ENCODE data around the gene PRELID1. TPM values are rescaled to one million over a fixed set of nuclear protein-coding genes. Genes with fewer than 3 reads are reported as not detected.

The PRELID1 gene
- total and polyA plus RNA-seq, 2 donors (not counting 3 experiments of a cell fraction or from before 2014, with no cell fraction given), result 201 to 293 TPM

DNA sequence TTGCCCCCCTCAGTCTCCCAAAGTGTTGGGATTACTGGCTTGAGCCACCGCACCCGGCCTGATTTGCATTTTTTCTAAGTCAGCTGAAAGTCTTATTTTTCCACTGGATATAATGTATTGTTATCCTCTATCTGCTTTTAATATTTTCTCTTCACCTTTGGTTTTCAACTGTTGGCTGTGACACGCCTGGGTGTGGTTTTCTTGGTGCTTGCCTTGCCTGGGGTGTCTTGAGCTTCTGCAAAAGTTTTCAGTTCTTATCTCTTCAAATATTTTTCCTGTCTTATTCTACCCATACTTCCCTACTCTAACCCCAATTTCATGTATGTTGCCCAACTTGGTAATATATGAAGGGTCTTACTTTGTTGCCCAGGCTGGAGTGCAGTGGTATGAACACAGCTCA lies 12.4 kb downstream of the PRELID1 start:
- no peak for DNase-seq (ENCODE audit: low read depth, low spot score)
- H3K9me3 ChIP-seq (replicated peaks; ENCODE audit: control insufficient read depth, insufficient read depth, low read length), result no peaks in the 10 kb centered on the region
- H3K9me1 ChIP-seq (replicated peaks; ENCODE audit: control insufficient read depth, extremely low read depth, insufficient read depth, low read length), result no peaks in the 10 kb centered on the region
- no peaks in the 10 kb centered on the region for H4K20me1 ChIP-seq (replicated peaks; ENCODE audit: control insufficient read depth, extremely low read depth, insufficient read depth, low read length)
- peaks cover 4% of the 10 kb centered on the region for H3K79me2 ChIP-seq (ENCODE audit: control insufficient read depth, insufficient read depth, low read length)
- ChIA-PET POLR2A (no interaction called here), CTCF (interaction anchor here (1.0 to 2.7 kb wide), 7 partner anchors 12 to 202 kb away, joined by 3 to 12 read pairs (median 4); no protein-coding TSS in a partner anchor)
- H3K27me3 ChIP-seq (ENCODE audit: control insufficient read depth in 2 of 2, insufficient read depth in 2 of 2, low read length in 2 of 2), result no peaks in the 10 kb centered on the region
- dilution Hi-C loops (cut with MboI; ENCODE audit: extremely low pct_ligation_motif_present, low sequenced_read_pairs) (no loop called here), intact Hi-C loops (cut with micrococcal nuclease) (no loop called here)
- peaks cover 11% of the 10 kb centered on the region for H3K4me1 ChIP-seq (ENCODE audit: control insufficient read depth, extremely low read depth, insufficient read depth, low read length)
- no peak overlapping the region for H2AFZ ChIP-seq (ENCODE audit: low read depth, low read length)
- TF ChIP-seq MAX (IDR thresholded peaks at IDR 0.05; ENCODE audit: insufficient read depth, insufficient read length), result no peak
- no peak for TF ChIP-seq GATA2 (IDR thresholded peaks at IDR 0.05; ENCODE audit: insufficient read depth, insufficient read length, low read depth, low read length)
- BruUV-seq (replicated peaks), result no TSS peak
- no peak overlapping the region for H3K4me3 ChIP-seq (replicated peaks in 1 of 3; ENCODE audit: insufficient read depth in 1 of 3, low read depth in 1 of 3, low read length in 3 of 3)
- no peak overlapping the region for H3K27ac ChIP-seq (ENCODE audit: insufficient read depth, low read depth, low read length)
- no peak for FAIRE-seq
- no peak overlapping the region for H3K4me2 ChIP-seq (ENCODE audit: insufficient read depth, low read length)
- H3K9ac ChIP-seq (replicated peaks; ENCODE audit: extremely low read depth, insufficient read depth, low read length), result no peak overlapping the region
- H3K36me3 ChIP-seq (ENCODE audit: control insufficient read depth in 2 of 2, extremely low read depth in 1 of 2, insufficient read depth in 2 of 2, low read length in 2 of 2), result peaks cover 0 to 5% of the 10 kb centered on the region in 2 experiments

- no peaks in the 10 kb centered on the region for H3K9me3 ChIP-seq (replicated peaks; ENCODE audit: control insufficient read depth, insufficient read depth, low read length)
- peak; percentile 83 for FAIRE-seq
- H3K27ac ChIP-seq (ENCODE audit: insufficient read depth, low read depth, low read length), result no peak overlapping the region
- TF ChIP-seq CTCF (IDR thresholded peaks at IDR 0.05; ENCODE audit: extremely low read depth in 1 of 2, insufficient read depth in 1 of 2, low read depth in 1 of 2, low read length in 2 of 2) (peak; percentile 83 to 93), POLR2AphosphoS5 (IDR thresholded peaks at IDR 0.05; ENCODE audit: insufficient read depth, low read depth, low read length) (no peak)
- H3K9ac ChIP-seq (replicated peaks; ENCODE audit: extremely low read depth, insufficient read depth, low read length), result no peak overlapping the region
- H2AFZ ChIP-seq (ENCODE audit: low read depth, low read length), result no peak overlapping the region
- H3K4me1 ChIP-seq (ENCODE audit: control insufficient read depth, extremely low read depth, insufficient read depth, low read length), result peaks cover under 1% of the 10 kb centered on the region
- CTCF ChIA-PET, result interaction anchor here (0.7 to 3.5 kb wide), 19 partner anchors 8 to 229 kb away, joined by 3 to 44 read pairs (median 6); partner anchors contain the start of genes LMAN2 and SLC34A1
- H3K9me1 ChIP-seq (replicated peaks; ENCODE audit: control insufficient read depth, extremely low read depth, insufficient read depth, low read length), result no peaks in the 10 kb centered on the region
- no peaks in the 10 kb centered on the region for H3K79me2 ChIP-seq (ENCODE audit: control insufficient read depth, insufficient read depth, low read length)
- no peaks in the 10 kb centered on the region for H4K20me1 ChIP-seq (replicated peaks; ENCODE audit: control insufficient read depth, extremely low read depth, insufficient read depth, low read length)
- dilution Hi-C loops (cut with MboI; ENCODE audit: extremely low pct_ligation_motif_present, low sequenced_read_pairs), result no loop called here
- no peak overlapping the region for H3K4me3 ChIP-seq (replicated peaks in 1 of 3; ENCODE audit: insufficient read depth in 1 of 3, low read depth in 1 of 3, low read length in 3 of 3)
- intact Hi-C loops (cut with micrococcal nuclease), result loop anchor here (1.0 to 2.0 kb wide), 4 partner anchors 18 to 137 kb away; no protein-coding TSS in a partner anchor
- BruUV-seq (replicated peaks), result no TSS peak
- DNase-seq (ENCODE audit: low read depth, low spot score), result peak; percentile 82
- POLR2A ChIA-PET, result no interaction called here
- H3K27me3 ChIP-seq (ENCODE audit: control insufficient read depth in 2 of 2, insufficient read depth in 2 of 2, low read length in 2 of 2), result no peaks in the 10 kb centered on the region
- H3K4me2 ChIP-seq (ENCODE audit: insufficient read depth, low read length), result no peak overlapping the region
- H3K36me3 ChIP-seq (ENCODE audit: control insufficient read depth in 2 of 2, extremely low read depth in 1 of 2, insufficient read depth in 2 of 2, low read length in 2 of 2), result peaks cover 0 to 6% of the 10 kb centered on the region in 2 experiments
Observed at GRCh38 chr5:177317959-177318377, 14.4 kb downstream of the PRELID1 start.
